Measurements from ENCODE around the gene CCR7. TPM values are rescaled to one million over a fixed set of nuclear protein-coding genes. Genes with fewer than 3 reads are reported as not detected.
"Not testable (repeated sequence)": the region's sequence is repeated elsewhere in the genome, so short reads cannot be mapped to it uniquely, and the experiment has no call there.

The CCR7 gene
- polyA plus RNA-seq, 3 donors from 2014 or later, result 29.6 to 50.9 (median 43.2) TPM

GRCh38 chr17:40604327-40605080 is 39.2 kb upstream of the CCR7 start:
- Mint-ChIP-seq H3K27ac (peak overlapping the region in 3 of 6 donors; percentile 27 to 85 (median 68)), H3K36me3 (no peaks in the 10 kb centered on the region), H3K4me3 (no peak overlapping the region), H3K9me3 (no peaks in the 10 kb centered on the region), H3K4me1 (peaks cover 38 to 47% of the 10 kb centered on the region in 2 donors), H3K27me3 (ENCODE audit: low read depth in 3 of 3) (peaks cover 1 to 5% (median 5%) of the 10 kb centered on the region in 3 donors)
- DNase-seq, result no peak

DNA sequence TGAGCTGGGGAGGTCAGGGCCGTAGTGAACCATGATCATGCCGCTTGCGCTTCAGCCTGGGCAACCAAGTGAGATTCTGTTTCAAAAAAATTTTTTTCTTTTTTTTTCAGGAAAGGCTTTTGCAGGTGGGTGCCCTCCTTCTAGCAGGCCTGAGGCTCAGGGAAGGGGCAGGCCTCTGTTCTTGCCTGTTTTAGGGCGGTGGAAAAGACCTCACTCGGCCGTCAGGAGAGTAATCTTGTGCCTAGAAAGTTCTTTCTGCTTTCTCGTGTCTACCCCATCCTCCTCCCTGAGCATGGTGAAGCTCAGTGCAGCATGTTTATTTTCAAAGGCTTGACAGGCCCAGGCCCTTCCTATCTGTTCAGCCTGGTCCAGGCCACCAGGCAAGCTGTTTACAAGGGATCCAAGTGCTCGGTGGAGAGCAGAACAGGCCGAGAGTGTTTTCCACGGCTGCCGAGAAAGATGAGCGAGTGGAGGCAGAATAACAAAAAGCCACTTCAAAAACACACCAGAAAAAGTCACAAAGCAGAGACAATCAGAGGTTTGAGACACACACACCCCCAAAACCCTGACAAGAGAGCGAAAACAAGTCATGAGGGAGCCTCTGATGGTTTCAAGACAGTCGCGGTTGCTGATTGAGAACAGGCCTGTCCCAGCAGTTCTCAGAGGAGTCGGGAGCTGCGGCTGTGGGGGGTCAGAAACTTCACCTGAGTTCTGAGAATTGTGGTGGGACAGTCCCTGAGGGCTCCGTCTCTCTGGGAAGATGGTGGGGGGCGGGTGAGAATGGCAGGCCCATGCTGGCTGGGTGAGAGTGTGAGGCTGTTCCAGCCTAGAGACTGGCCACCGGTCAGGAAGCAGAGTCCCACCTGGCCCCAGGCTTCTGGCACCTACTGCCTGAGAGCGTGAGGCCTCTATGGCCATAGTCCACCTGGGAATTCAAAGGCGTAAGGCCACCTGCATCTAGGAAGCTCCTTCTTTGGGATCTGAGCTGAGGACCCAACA is 37.5 kb upstream of the CCR7 start:
- H3K27ac Mint-ChIP-seq, result peak overlapping the region in 4 of 6 donors; percentile 11 to 66 (median 37)
- DNase-seq, result no peak
- H3K4me3 Mint-ChIP-seq, result no peak overlapping the region

DNA sequence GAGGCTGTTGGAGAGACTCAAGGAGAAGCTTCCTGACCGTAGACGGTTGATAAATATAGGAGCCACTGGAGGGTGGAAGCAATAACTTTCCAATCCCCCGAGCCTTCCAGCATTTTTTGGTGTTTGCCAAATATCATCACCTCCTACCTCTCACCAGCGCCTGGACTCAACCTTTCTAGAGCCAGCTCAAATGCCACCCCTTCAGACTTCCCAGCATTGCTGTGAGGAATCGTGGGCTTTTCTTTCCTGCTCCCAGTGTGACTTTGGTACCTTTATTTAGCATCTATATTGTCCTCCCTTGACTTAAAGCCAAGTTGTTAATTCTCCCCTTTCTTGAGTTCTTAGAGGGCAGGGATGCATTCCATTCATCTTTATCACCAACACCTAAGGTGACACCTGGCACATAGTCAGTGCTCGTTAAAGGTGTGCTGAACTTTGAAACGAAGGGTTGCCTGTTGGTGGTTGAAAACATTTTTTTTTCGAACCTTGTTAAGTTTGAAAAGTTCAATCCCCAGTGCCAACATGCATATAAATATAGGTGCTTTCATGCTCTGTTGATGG is 35.3 kb upstream of the CCR7 start:
- peaks cover 5 to 13% of the 10 kb centered on the region in 2 donors for H3K4me1 Mint-ChIP-seq
- no peaks in the 10 kb centered on the region for H3K9me3 Mint-ChIP-seq
- no peak overlapping the region for H3K4me3 Mint-ChIP-seq
- H3K27ac Mint-ChIP-seq, result peak overlapping the region in 1 of 6 donors; percentile 62
- peaks cover 2 to 3% (median 3%) of the 10 kb centered on the region in 3 donors for H3K27me3 Mint-ChIP-seq (ENCODE audit: low read depth in 3 of 3)
- no peaks in the 10 kb centered on the region for H3K36me3 Mint-ChIP-seq
- DNase-seq, result no peak

More for the DNA sequence above, 37.5 kb upstream of the CCR7 start:
- H3K27me3 Mint-ChIP-seq (ENCODE audit: low read depth in 3 of 3), result peaks cover 0 to 3% (median 3%) of the 10 kb centered on the region in 3 donors
- no peaks in the 10 kb centered on the region for H3K36me3 Mint-ChIP-seq
- peaks cover 22 to 34% of the 10 kb centered on the region in 2 donors for H3K4me1 Mint-ChIP-seq
- no peaks in the 10 kb centered on the region for H3K9me3 Mint-ChIP-seq

GRCh38 chr17:40599468-40599763 is 34.1 kb upstream of the CCR7 start:
- peak overlapping the region in 2 of 6 donors; percentile 8 to 85 for H3K27ac Mint-ChIP-seq
- H3K27me3 Mint-ChIP-seq (ENCODE audit: low read depth in 3 of 3), result peaks cover 0 to 3% (median 2%) of the 10 kb centered on the region in 3 donors
- no peaks in the 10 kb centered on the region for H3K36me3 Mint-ChIP-seq
- no peak overlapping the region for H3K4me3 Mint-ChIP-seq
- DNase-seq, result no peak
- peaks cover 0 to 5% of the 10 kb centered on the region in 2 donors for H3K4me1 Mint-ChIP-seq
- H3K9me3 Mint-ChIP-seq, result no peaks in the 10 kb centered on the region

- Mint-ChIP-seq H3K27ac (peak overlapping the region in 4 of 6 donors; percentile 22 to 85 (median 50)), H3K4me1 (peaks cover 0 to 5% of the 10 kb centered on the region in 2 donors), H3K36me3 (no peaks in the 10 kb centered on the region), H3K9me3 (no peaks in the 10 kb centered on the region), H3K4me3 (peak overlapping the region in 2 of 5 donors; percentile 36 to 82), H3K27me3 (ENCODE audit: low read depth in 3 of 3) (peaks cover 0 to 3% (median 2%) of the 10 kb centered on the region in 3 donors)
- DNase-seq, result peak in 1 of 3 donors; percentile 27
Observed at GRCh38 chr17:40598619-40599467, 33.6 kb upstream of the CCR7 start.

DNA sequence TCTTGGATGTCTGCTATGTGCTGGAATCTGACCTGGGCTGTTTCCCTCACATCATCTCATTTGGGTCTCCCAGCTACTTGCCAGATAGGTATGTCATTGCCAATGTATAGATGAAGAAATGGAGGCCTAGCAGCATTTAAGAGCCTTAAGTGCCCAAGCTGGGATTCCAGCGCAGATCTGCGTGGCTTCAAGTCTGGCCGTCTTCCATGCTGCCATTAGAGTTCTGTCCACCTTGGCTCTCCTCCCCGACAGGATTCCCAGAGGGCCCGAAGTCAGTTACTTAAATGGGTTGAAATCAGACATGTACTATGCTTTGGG is 33.0 kb upstream of the CCR7 start:
- H3K36me3 Mint-ChIP-seq, result no peaks in the 10 kb centered on the region
- DNase-seq, result no peak
- peak overlapping the region in 1 of 5 donors; percentile 82 for H3K4me3 Mint-ChIP-seq
- H3K27me3 Mint-ChIP-seq (ENCODE audit: low read depth in 3 of 3), result peaks cover 0 to 3% (median 2%) of the 10 kb centered on the region in 3 donors
- H3K4me1 Mint-ChIP-seq, result peaks cover 0 to 5% of the 10 kb centered on the region in 2 donors
- no peaks in the 10 kb centered on the region for H3K9me3 Mint-ChIP-seq
- peak overlapping the region in 2 of 6 donors; percentile 71 to 85 for H3K27ac Mint-ChIP-seq

GRCh38 chr17:40597556-40598300 is 32.5 kb upstream of the CCR7 start:
- no peaks in the 10 kb centered on the region for H3K36me3 Mint-ChIP-seq
- no peaks in the 10 kb centered on the region for H3K9me3 Mint-ChIP-seq
- H3K4me1 Mint-ChIP-seq, result peaks cover 0 to 5% of the 10 kb centered on the region in 2 donors
- no peak overlapping the region for H3K27ac Mint-ChIP-seq
- peaks cover 0 to 3% (median 2%) of the 10 kb centered on the region in 3 donors for H3K27me3 Mint-ChIP-seq (ENCODE audit: low read depth in 3 of 3)
- no peak overlapping the region for H3K4me3 Mint-ChIP-seq
- DNase-seq, result no peak

- no peak for DNase-seq
- Mint-ChIP-seq H3K4me1 (peaks cover 0 to 5% of the 10 kb centered on the region in 2 donors), H3K27me3 (ENCODE audit: low read depth in 3 of 3) (peaks cover 0 to 3% (median 2%) of the 10 kb centered on the region in 3 donors), H3K4me3 (no peak overlapping the region), H3K27ac (peak overlapping the region in 1 of 6 donors; percentile 32), H3K9me3 (no peaks in the 10 kb centered on the region), H3K36me3 (no peaks in the 10 kb centered on the region)
Observed at GRCh38 chr17:40597156-40597555, 31.9 kb upstream of the CCR7 start.

GRCh38 chr17:40596261-40596919 is 31.1 kb upstream of the CCR7 start:
- peaks cover 0 to 5% of the 10 kb centered on the region in 2 donors for H3K4me1 Mint-ChIP-seq
- H3K36me3 Mint-ChIP-seq, result no peaks in the 10 kb centered on the region
- peaks cover 0 to 3% (median 2%) of the 10 kb centered on the region in 3 donors for H3K27me3 Mint-ChIP-seq (ENCODE audit: low read depth in 3 of 3)
- H3K9me3 Mint-ChIP-seq, result no peaks in the 10 kb centered on the region
- no peak overlapping the region for H3K4me3 Mint-ChIP-seq
- no peak overlapping the region for H3K27ac Mint-ChIP-seq
- no peak for DNase-seq

DNA sequence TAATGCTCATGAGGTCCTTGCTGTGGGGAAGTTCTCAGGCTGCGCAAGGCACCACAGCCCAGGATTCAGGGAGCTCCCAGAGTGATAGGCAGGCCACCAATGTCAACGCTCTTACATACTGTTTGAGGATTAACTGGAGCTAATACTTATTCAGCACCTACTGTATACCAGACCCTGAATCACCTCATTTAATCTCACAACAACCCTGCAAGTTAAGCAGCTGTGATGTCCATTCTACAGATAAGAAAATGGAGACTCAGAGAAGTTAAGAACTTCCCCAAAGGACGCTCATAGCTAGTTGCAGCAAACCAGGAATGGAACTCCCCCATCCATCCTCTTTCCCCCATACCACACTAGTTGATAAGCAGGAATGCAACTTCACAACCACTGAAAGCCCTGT is 25.5 kb upstream of the CCR7 start:
- H3K9me3 Mint-ChIP-seq, result peaks cover 0 to 2% (median 0%) of the 10 kb centered on the region in 6 donors
- H3K27me3 Mint-ChIP-seq (ENCODE audit: low read depth in 3 of 3), result peaks cover 5 to 7% (median 7%) of the 10 kb centered on the region in 3 donors
- no peak overlapping the region for H3K4me3 Mint-ChIP-seq
- no peak overlapping the region for H3K27ac Mint-ChIP-seq
- H3K4me1 Mint-ChIP-seq, result no peaks in the 10 kb centered on the region
- peaks cover 0 to 3% (median 0%) of the 10 kb centered on the region in 3 donors for H3K36me3 Mint-ChIP-seq
- DNase-seq, result no peak

- Mint-ChIP-seq H3K36me3 (peaks cover 0 to 10% (median 3%) of the 10 kb centered on the region in 3 donors), H3K4me1 (peaks cover 0 to 4% of the 10 kb centered on the region in 2 donors), H3K27me3 (ENCODE audit: low read depth in 3 of 3) (peaks cover 5 to 9% (median 7%) of the 10 kb centered on the region in 3 donors), H3K4me3 (no peak overlapping the region), H3K27ac (no peak overlapping the region), H3K9me3 (peaks cover 0 to 8% (median 3%) of the 10 kb centered on the region in 6 donors)
- DNase-seq, result no peak
Observed at GRCh38 chr17:40588552-40588951, 23.3 kb upstream of the CCR7 start.

GRCh38 chr17:40586264-40586663 is 21.0 kb upstream of the CCR7 start:
- not testable (repeated sequence) for DNase-seq

More at GRCh38 chr17:40586264-40586663, 21.0 kb upstream of the CCR7 start:
- not testable (repeated sequence) for H3K9me3 Mint-ChIP-seq, H3K36me3 Mint-ChIP-seq, H3K27ac Mint-ChIP-seq, H3K4me3 Mint-ChIP-seq
- Mint-ChIP-seq H3K4me1 (peaks cover 16 to 26% of the 10 kb centered on the region in 2 donors), H3K27me3 (ENCODE audit: low read depth in 3 of 3) (peaks cover 5 to 10% (median 10%) of the 10 kb centered on the region in 3 donors)

Measured in immature natural killer cell (primary cell).